Measurements from ENCODE around the gene MON1A. TPM values are rescaled to one million over a fixed set of nuclear protein-coding genes. Genes with fewer than 3 reads are reported as not detected.

The MON1A gene
- total and polyA plus RNA-seq, 2 of the 8 experiments (the other 6 are each of a cell fraction or from before 2014, with no cell fraction given), result 10.3 to 14.1 TPM

DNA sequence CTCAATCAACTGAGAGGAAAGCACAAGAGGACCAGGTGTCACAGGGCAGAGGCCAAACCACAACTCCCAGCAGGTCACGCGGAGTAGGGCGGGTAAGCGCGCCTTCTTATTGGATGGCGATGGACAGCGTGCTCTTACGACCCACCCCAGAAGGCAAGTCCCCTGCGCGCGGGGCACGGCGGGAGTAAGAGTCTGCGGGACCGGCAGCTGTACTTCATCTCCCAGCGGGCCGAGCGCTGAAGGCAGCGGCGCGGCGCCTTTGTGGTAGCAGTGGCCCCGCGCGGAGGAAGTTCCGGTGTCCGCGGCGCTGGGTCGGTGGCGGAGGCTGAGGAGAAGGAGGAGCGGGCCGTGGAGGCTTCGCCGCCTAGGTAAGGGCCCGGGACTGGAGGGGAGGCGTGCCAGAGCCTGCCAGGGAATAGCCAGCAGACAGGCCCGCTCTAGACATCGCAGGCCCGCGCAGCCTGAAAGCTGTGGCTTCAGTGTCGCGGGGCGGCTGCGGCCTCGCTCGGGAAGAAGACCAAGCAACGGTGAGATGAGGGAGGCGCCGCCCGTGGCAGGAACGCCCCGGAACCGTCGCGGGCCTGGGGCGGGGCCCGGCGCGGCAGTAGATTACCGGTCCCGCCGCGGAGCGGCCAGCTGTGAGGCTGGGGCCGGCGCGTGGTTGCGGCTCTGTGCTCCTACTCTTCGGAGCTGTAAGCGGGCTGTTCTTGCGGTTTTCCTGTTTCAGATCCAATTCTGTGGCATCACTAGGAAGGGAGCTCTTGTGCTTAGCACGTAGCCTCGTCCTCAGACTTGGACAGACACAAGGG, 10.5 kb upstream of the MON1A start, which contains the start of gene RBM6 (continued):
- TF ChIP-seq ASH2L (IDR thresholded peaks at IDR 0.05; ENCODE audit: low read length) (peak; percentile 81), RFX5 (IDR thresholded peaks at IDR 0.05; ENCODE audit: borderline replicate concordance, low read depth, low read length) (no peak), HDAC2 (IDR thresholded peaks at IDR 0.05; ENCODE audit: borderline replicate concordance in 1 of 2, low read depth in 2 of 2, low read length in 2 of 2) (peak in 1 of 2 experiments; percentile 59; a peak in 1 of 4 replicates), SP1 (IDR thresholded peaks at IDR 0.05; ENCODE audit: low read depth, low read length) (peak; percentile 75; the same call in 1 of the 2 replicates), SAP30 (IDR thresholded peaks at IDR 0.05; ENCODE audit: insufficient read depth, insufficient replicate concordance, low read length) (no peak), TBP (IDR thresholded peaks at IDR 0.05; ENCODE audit: low read depth, low read length) (no peak; the same call in 1 of the 2 replicates), RAD21 (IDR thresholded peaks at IDR 0.05 in 1 of 2, conservative IDR thresholded peaks at IDR 0.05 in 1 of 2; ENCODE audit: low read depth in 2 of 2, low read length in 2 of 2) (no peak), SIX5 (IDR thresholded peaks at IDR 0.05; ENCODE audit: low read depth, low read length) (peak; percentile 76), KDM5A (IDR thresholded peaks at IDR 0.05; ENCODE audit: low read length) (no peak), CTBP2 (IDR thresholded peaks at IDR 0.05; ENCODE audit: borderline replicate concordance, insufficient read depth, insufficient read length, low read length) (no peak), SIN3A (conservative IDR thresholded peaks at IDR 0.05 in 1 of 2, IDR thresholded peaks at IDR 0.05 in 1 of 2; ENCODE audit: low read depth in 1 of 2, low read length in 2 of 2) (peak; percentile 83 to 85; a peak in 2 of 4 replicates), BRCA1 (IDR thresholded peaks at IDR 0.05; ENCODE audit: low read depth, low read length) (no peak), JUND (IDR thresholded peaks at IDR 0.05; ENCODE audit: low read length) (no peak), NRF1 (IDR thresholded peaks at IDR 0.05; ENCODE audit: low read depth, low read length) (no peak), BACH1 (IDR thresholded peaks at IDR 0.05; ENCODE audit: low read length) (peak; percentile 45; the same call in 1 of the 2 replicates), BCL11A (IDR thresholded peaks at IDR 0.05; ENCODE audit: low read depth in 2 of 2, low read length in 2 of 2) (no peak)
- TF ChIP-seq, protein P1, sequence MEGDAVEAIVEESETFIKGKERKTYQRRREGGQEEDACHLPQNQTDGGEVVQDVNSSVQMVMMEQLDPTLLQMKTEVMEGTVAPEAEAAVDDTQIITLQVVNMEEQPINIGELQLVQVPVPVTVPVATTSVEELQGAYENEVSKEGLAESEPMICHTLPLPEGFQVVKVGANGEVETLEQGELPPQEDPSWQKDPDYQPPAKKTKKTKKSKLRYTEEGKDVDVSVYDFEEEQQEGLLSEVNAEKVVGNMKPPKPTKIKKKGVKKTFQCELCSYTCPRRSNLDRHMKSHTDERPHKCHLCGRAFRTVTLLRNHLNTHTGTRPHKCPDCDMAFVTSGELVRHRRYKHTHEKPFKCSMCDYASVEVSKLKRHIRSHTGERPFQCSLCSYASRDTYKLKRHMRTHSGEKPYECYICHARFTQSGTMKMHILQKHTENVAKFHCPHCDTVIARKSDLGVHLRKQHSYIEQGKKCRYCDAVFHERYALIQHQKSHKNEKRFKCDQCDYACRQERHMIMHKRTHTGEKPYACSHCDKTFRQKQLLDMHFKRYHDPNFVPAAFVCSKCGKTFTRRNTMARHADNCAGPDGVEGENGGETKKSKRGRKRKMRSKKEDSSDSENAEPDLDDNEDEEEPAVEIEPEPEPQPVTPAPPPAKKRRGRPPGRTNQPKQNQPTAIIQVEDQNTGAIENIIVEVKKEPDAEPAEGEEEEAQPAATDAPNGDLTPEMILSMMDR (IDR thresholded peaks at IDR 0.05; ENCODE audit: control extremely low read depth in 1 of 3, insufficient read depth in 1 of 3, low read depth in 1 of 3, low read length in 3 of 3), result no peak
- TF ChIP-seq, protein P2, sequence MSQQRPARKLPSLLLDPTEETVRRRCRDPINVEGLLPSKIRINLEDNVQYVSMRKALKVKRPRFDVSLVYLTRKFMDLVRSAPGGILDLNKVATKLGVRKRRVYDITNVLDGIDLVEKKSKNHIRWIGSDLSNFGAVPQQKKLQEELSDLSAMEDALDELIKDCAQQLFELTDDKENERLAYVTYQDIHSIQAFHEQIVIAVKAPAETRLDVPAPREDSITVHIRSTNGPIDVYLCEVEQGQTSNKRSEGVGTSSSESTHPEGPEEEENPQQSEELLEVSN (IDR thresholded peaks at IDR 0.05), result peak; percentile 88
- TF ChIP-seq, protein P3, sequence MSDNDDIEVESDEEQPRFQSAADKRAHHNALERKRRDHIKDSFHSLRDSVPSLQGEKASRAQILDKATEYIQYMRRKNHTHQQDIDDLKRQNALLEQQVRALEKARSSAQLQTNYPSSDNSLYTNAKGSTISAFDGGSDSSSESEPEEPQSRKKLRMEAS (IDR thresholded peaks at IDR 0.05), result peak; percentile 92
